KBM-7 (cell line): ENCODE data around the gene ACVR1C.

ENCODE experiments used
- DNase-seq: peaks from one replicate; pipeline ENCODE4 v3.0.0-alpha.2; 2015
- in situ Hi-C: fragments of 300-500 bp; cut with MboI; formaldehyde crosslinking; loops from 2 replicates; pipeline ENCODE4 v1.14.3; 2020; ENCODE audit warnings: low sequenced_read_pairs, low pct_unique_long_range_greater_than_20kb, mixed read lengths

ACVR1C gene

GRCh38 chr2:157508676-157509075 is 120.0 kb downstream of the ACVR1C start:
- peak; percentile 57 for DNase-seq
- in situ Hi-C loops = no loop called here

GRCh38 chr2:157506586-157506985 is 122.1 kb downstream of the ACVR1C start:
- in situ Hi-C loops = no loop called here
- no peak for DNase-seq

GRCh38 chr2:157504623-157505022 is 124.0 kb downstream of the ACVR1C start:
- in situ Hi-C loops = no loop called here
- DNase-seq = no peak

GRCh38 chr2:157501026-157501425 is 127.6 kb downstream of the ACVR1C start:
- in situ Hi-C loops = no loop called here
- DNase-seq = no peak

DNA sequence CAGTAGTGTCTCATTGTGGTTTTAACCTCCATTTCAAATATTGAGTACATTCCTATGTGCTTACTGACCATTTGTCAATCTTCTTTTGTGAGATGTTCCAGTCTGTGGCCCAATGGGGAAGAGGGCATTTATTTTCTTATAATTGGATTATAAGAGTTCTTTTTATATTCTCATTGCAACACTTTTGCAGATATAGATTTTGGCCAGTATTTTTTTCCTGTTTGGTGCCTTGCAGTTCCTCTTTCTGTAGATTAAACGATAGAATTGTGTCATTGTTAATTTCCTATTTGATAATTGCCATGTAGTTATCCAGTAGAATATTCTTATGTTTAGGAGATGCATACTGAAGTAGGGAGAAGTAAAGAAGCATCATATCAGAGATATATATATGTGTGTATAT is 128.3 kb downstream of the ACVR1C start:
- no peak for DNase-seq
- in situ Hi-C loops = no loop called here

DNA sequence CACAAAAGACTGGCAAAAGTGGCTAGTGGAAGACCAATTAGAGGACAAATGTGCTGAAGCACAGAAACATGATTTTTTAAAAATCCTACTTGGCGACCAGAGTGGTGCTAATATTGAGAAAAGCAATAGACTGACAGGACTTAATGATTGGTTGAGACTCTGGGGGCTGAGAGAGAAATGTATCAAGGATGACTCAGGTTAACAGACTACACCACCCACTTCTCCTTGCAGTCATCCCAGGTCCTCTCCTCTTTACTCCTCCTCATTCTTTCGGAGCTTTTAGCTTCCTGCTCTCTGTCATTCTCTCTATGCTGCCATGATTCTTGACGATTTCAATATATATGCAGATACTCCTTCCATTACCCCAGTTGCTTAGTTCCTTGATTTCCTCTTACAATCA is 130.2 kb downstream of the ACVR1C start:
- no peak for DNase-seq
- in situ Hi-C loops = loop anchor here (25.0 kb wide), 1 partner anchor 514 kb away; no protein-coding TSS in a partner anchor

- in situ Hi-C loops = loop anchor here (25.0 kb wide), 1 partner anchor 515 kb away; no protein-coding TSS in a partner anchor
- peak; percentile 49 for DNase-seq
Observed at GRCh38 chr2:157497638-157498314, 130.9 kb downstream of the ACVR1C start.

DNA sequence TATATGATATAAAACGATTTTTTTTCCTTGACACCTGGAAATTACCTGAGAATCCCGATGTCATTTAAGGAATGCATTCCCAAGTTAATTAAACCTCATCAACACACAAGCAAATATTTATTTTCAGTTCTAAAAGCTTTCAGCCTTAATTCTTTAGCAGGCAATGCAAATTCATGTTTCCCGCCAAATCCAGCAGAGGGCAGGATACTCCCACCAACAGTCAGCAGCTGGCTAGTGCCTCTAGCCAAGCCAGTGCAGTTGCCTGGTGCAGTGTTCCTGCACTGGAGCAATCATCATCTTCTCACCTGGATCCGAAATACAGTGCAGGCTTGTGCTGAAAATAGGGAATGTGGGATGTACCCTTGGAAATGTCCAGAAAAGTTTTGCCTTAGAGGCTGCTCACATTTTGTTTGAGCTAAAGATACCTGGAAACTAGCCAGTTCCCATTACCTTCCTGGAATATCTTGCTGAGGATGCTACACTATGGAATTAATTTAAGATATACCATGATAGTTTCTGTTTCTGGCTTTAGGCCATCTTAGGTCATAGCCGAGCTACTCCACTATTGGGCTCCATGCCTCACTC is 136.4 kb downstream of the ACVR1C start:
- peak; percentile 73 for DNase-seq
- in situ Hi-C loops = loop anchor here (25.0 kb wide), 1 partner anchor 520 kb away; no protein-coding TSS in a partner anchor

- in situ Hi-C loops = loop anchor here (25.0 kb wide), 1 partner anchor 522 kb away; no protein-coding TSS in a partner anchor
- DNase-seq = no peak
Observed at GRCh38 chr2:157489983-157490382, 138.7 kb downstream of the ACVR1C start.

- in situ Hi-C loops = loop anchor here (25.0 kb wide), 1 partner anchor 523 kb away; no protein-coding TSS in a partner anchor
- DNase-seq = no peak
Observed at GRCh38 chr2:157488877-157489276, 139.8 kb downstream of the ACVR1C start.

- DNase-seq = no peak
- in situ Hi-C loops = loop anchor here (25.0 kb wide), 1 partner anchor 525 kb away; no protein-coding TSS in a partner anchor
Observed at GRCh38 chr2:157487747-157488146, 140.9 kb downstream of the ACVR1C start.

DNA sequence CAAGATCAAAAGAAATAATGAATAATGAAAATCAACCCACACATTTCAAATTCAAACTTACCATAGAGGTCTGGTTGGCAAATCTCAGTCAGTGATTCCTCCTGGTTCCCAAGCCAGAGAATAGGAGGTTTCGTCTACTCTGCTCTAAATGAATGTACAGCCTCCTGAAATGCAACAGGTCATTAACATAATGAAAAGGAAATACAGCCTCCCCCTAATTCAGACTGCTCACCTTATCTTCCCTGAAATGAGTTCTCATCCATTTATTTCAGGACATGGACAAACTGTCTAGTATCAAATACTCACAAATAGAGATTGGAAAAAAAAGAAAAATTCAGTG is 141.4 kb downstream of the ACVR1C start:
- no peak for DNase-seq
- in situ Hi-C loops = loop anchor here (25.0 kb wide), 1 partner anchor 525 kb away; no protein-coding TSS in a partner anchor

DNA sequence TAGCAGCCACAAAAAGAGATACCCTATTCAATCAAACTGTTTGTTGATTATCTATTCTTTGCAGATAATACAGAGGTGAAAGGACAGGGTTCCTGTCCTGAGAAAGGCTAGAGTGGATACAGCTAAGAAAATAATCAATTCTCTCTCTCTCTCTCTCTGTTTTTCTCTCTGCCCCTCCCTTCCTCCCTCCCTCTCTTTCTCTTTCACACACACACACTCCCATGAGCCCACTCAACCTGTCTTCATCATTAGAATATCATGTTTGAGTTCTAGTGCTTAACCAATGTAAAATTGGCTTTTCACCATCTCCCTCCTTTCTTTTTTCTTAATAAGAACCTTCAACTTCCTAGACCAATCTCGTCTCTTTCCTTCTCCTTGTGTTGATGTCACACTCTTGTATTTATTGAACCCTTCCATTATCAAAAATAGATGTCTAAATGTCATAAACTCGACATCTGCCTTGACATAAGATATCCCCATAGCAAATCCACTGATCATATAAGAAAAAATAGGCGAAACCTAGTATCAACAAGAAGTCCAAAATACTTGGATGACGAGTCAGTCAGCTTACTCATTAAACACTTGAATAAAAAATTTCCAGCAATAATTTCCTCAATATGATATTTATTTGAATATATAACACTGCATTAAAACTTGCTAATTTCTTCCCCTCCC is 141.9 kb downstream of the ACVR1C start:
- DNase-seq = no peak
- in situ Hi-C loops = loop anchor here (25.0 kb wide), 1 partner anchor 526 kb away; no protein-coding TSS in a partner anchor

- in situ Hi-C loops = loop anchor here (25.0 kb wide), 1 partner anchor 532 kb away; no protein-coding TSS in a partner anchor
- no peak for DNase-seq
Observed at GRCh38 chr2:157480182-157480961, 148.3 kb downstream of the ACVR1C start.

GRCh38 chr2:157479081-157480027 is 149.3 kb downstream of the ACVR1C start:
- no peak for DNase-seq
- in situ Hi-C loops = loop anchor here (25.0 kb wide), 1 partner anchor 533 kb away; no protein-coding TSS in a partner anchor

GRCh38 chr2:157477919-157478318 is 150.7 kb downstream of the ACVR1C start:
- in situ Hi-C loops = loop anchor here (25.0 kb wide), 1 partner anchor 534 kb away; no protein-coding TSS in a partner anchor
- no peak for DNase-seq

- in situ Hi-C loops = loop anchor here (25.0 kb wide), 1 partner anchor 535 kb away; no protein-coding TSS in a partner anchor
- DNase-seq = no peak
Observed at GRCh38 chr2:157476953-157477709, 151.5 kb downstream of the ACVR1C start.
